H7 (cell line): ENCODE measurements around the gene ARSB. TPM values are rescaled to one million over a fixed set of nuclear protein-coding genes. Genes with fewer than 3 reads are reported as not detected.
"Not testable (repeated sequence)": the region's sequence is repeated elsewhere in the genome, so short reads cannot be mapped to it uniquely, and the experiment has no call there.

Source experiments
- DNase-seq: peaks from one replicate; pipeline ENCODE4 v3.0.0; 2012
- H3K27me3 ChIP-seq: 2 replicates; pipeline ENCODE4 v1.6.0; 2011; ENCODE audit warnings: mild to moderate bottlenecking, low read length; ENCODE audit not compliant: control insufficient read depth, insufficient read depth
- H3K36me3 ChIP-seq: replicated peaks from 2 replicates; pipeline ENCODE4 v1.5.1; 2011; ENCODE audit warnings: low read length; ENCODE audit not compliant: control insufficient read depth, insufficient read depth
- H3K4me3 ChIP-seq: 2 replicates; pipeline ENCODE4 v1.5.1; 2011; ENCODE audit warnings: low read depth, mild to moderate bottlenecking, control low read depth, low read length, moderate library complexity; ENCODE audit not compliant: insufficient read depth
- total RNA-seq: library from RNA; depleted of rRNA; stranded (reverse); fragments of >200 nt; shearing (Covaris generic); gene quantifications from 2 replicates; pipeline ENCODE4 v1.2.3, GENCODE V29; 2014

Gene ARSB
- total RNA-seq, 1 experiment from 2014 or later: 9.0 TPM

DNA sequence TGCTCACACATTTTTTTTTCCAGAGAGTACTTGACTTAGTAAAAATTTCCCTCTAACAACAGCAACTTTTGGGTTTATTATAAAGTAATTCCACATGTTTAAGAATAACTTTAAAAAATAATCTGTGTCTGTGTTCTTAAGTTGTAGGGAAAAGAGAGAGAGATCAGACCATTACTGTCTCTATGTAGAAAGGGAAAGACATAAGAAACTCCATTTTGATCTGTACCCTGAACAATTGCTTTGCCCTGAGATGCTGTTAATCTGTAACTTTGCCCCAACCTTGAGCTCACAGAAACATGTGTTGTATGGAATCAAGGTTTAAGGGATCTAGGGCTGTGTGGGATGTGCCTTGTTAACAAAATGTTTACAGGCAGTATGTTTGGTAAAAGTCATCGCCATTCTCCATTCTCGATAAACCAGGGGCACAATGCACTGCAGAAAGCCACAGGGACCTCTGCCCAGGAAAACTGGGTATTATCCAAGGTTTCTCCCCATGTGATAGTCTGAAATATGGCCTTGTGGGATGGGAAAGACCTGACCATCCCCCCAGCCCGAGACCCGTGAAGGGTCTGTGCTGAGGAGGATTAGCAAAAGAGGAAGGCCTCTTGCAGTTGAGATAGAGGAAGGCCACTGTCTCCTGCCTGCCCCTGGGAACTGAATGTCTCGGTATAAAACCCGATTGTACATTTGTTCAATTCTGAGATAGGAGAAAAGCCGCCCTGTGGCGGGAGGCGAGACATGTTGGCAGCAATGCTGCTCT, 75.7 kb downstream of the ARSB start:
- DNase-seq, H3K36me3 ChIP-seq, H3K4me3 ChIP-seq, H3K27me3 ChIP-seq: not testable (repeated sequence)

GRCh38 chr5:78908173-78909061, 76.7 kb downstream of the ARSB start:
- no peaks in the 10 kb centered on the region for H3K36me3 ChIP-seq
- DNase-seq: peak; percentile 67
- H3K27me3 ChIP-seq: no peaks in the 10 kb centered on the region
- H3K4me3 ChIP-seq: no peak overlapping the region

- no peaks in the 10 kb centered on the region for H3K36me3 ChIP-seq
- H3K4me3 ChIP-seq: no peak overlapping the region
These were observed 77.7 kb downstream of the ARSB start for GRCh38 chr5:78907255-78907891.

GRCh38 chr5:78905084-78905938, 79.8 kb downstream of the ARSB start:
- Histone ChIP-seq H3K4me3 (no peak overlapping the region), H3K36me3 (no peaks in the 10 kb centered on the region), H3K27me3 (no peaks in the 10 kb centered on the region)
- no peak for DNase-seq

More at GRCh38 chr5:78907255-78907891, 77.7 kb downstream of the ARSB start:
- no peak for DNase-seq
- no peaks in the 10 kb centered on the region for H3K27me3 ChIP-seq

GRCh38 chr5:78903861-78904260, 81.2 kb downstream of the ARSB start:
- Histone ChIP-seq H3K36me3 (no peaks in the 10 kb centered on the region), H3K27me3 (no peaks in the 10 kb centered on the region), H3K4me3 (no peak overlapping the region)
- no peak for DNase-seq

DNA sequence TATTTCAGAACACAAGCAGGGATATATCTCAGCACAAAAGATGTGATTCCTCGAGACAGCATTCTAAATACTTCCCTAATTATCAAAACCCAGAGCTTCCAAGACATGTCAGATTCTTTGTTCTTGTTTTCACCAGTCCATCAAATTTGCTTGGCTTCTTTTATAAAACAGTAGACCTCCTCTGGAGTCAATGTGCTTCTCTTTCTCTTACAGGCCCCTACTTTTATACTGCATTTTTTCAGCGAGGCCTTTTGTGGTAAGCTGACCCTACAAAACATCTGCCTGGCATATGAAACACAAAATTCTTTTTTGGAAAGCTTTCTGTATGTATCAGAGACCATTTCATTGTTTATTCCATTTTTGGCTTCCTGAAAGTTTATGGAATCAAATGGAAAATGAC, 81.8 kb downstream of the ARSB start:
- Histone ChIP-seq H3K4me3 (no peak overlapping the region), H3K36me3 (no peaks in the 10 kb centered on the region), H3K27me3 (no peaks in the 10 kb centered on the region)
- DNase-seq: no peak

DNA sequence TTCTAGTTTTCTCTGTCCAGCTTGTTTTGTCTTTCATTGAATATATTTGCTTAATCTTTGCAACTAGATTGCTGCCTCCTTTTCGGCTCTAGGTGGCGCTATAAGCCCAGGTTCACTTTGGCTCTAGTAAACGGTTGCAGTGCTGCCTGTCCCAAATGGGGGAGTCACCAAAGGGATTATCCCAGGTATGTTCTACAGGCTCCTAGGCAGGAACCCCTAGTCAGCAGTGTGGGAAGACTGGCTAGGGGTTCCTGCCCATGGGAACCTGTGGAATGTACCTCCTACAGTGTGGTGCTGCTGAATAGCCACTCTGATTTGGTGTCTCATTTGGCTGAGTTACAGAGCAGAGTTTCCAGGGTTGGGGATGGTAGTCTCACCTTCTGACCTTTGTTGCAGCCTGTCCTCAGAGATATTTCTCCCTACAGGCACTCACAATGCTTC, 85.2 kb downstream of the ARSB start:
- peak; percentile 69 for DNase-seq
- no peaks in the 10 kb centered on the region for H3K27me3 ChIP-seq
- no peaks in the 10 kb centered on the region for H3K36me3 ChIP-seq
- H3K4me3 ChIP-seq: no peak overlapping the region

GRCh38 chr5:78896132-78896531, 89.0 kb downstream of the ARSB start:
- no peak for DNase-seq
- Histone ChIP-seq H3K27me3 (no peaks in the 10 kb centered on the region), H3K4me3 (no peak overlapping the region), H3K36me3 (no peaks in the 10 kb centered on the region)

DNA sequence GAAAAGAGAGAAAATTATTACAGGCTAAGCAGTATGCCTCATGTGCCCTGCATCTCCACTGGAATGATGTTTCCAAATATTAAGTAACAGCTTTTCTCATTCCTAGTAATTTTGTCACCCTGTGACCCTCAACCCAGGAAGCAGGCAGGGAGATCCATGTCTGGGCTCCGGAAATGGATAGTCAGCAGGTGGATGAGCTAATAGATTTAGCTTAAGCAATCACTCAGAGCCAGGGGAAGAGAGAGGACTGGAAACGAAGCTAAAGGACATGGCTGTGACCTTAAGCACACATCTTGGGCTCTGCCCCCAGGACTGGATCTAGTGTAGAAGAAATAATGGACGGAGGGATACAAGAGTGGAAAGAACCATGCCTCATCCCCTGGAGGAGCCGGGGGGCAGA, 89.5 kb downstream of the ARSB start:
- H3K27me3 ChIP-seq: no peaks in the 10 kb centered on the region
- DNase-seq: no peak
- H3K4me3 ChIP-seq: no peak overlapping the region
- no peaks in the 10 kb centered on the region for H3K36me3 ChIP-seq

GRCh38 chr5:78893940-78894677, 91.0 kb downstream of the ARSB start:
- no peak overlapping the region for H3K4me3 ChIP-seq
- H3K27me3 ChIP-seq: no peaks in the 10 kb centered on the region
- no peak for DNase-seq
- no peaks in the 10 kb centered on the region for H3K36me3 ChIP-seq

GRCh38 chr5:78890667-78891379, 94.3 kb downstream of the ARSB start:
- Histone ChIP-seq H3K36me3 (no peaks in the 10 kb centered on the region), H3K27me3 (no peaks in the 10 kb centered on the region), H3K4me3 (no peak overlapping the region)
- no peak for DNase-seq

DNA sequence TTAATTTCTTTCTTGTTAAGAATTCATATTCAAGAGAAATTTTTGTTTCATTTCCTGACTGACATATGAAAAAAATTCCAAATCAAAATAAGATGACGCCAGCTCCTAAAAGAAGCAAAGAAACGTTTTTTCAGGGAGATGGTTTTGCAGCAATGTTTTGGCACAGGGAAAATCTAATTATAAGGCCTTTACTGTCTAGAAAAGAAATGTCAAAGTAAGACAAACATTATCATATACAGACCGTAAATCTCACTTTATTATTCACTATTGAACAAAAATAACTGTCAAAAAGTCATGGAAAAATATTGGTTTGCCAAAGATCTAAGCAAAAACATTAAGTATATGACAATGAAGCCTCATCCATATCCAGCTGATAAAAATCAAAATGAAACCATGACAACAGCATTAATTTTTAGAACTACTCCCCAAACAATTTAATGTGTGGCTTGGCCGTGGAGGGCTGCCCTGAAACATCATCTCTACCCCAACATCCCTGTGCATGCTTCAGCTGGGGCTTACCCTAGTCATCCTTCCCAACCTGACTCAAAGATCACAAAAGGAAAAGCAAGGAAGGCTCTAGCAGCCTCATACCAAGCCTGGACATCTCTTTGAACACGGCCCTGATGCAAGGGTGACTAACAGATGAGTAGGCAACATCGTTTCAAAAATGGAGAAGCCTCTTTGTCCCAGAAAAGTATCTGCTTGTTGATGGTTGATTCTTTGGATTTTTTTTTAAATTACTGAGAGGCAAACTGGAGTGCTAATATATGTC, 95.6 kb downstream of the ARSB start:
- Histone ChIP-seq H3K27me3 (no peaks in the 10 kb centered on the region), H3K4me3 (no peak overlapping the region), H3K36me3 (no peaks in the 10 kb centered on the region)
- DNase-seq: no peak
